ENCODE results near the gene RPS18. TPM values are rescaled to one million over a fixed set of nuclear protein-coding genes. Genes with fewer than 3 reads are reported as not detected.
"Not testable (repeated sequence)": the region's sequence is repeated elsewhere in the genome, so short reads cannot be mapped to it uniquely, and the experiment has no call there.

Gene RPS18
- 2,993 and 4,478 TPM in 2 replicates for total RNA-seq

GRCh38 chr6:33271468-33272274 is at the start of gene RPS18, which contains the start of gene VPS52:
RPS18 (plus strand) TSS chr6:33272075; CDS start chr6:33272120, 45 bp downstream.
VPS52 (minus strand) TSS chr6:33271876; CDS start chr6:33271675, 201 bp downstream.
- DNase-seq (ENCODE audit: low read depth, low spot score), result peak; percentile 99

DNA sequence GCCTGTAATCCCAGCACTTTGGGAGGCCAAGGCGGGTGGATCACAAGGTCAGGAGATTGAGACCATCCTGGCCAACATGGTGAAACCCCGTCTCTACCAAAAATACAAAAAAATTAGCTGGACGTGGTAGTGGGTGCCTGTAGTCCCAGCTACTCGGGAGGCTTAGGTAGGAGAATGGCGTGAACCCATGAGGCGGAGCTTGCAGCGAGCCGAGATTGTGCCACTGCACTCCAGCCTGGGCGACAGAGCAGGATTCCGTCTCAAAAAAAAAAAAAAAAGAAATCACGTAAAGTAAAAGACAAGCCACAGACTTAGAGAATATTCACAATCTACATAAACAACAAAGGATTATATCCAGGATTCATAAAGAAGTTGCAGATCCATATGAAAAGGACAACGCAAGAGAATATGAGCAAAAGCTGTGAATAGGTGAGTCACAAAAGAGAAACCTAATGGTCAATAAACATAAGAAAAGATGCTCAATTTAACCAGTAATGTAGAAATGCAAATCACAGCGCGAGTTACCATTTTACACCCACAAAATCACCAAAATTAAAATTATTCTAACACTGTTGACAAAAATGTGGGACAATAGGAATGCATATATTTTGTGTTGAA is 45.3 kb upstream of the RPS18 start:
- not testable (repeated sequence) for DNase-seq (ENCODE audit: low read depth, low spot score)

DNA sequence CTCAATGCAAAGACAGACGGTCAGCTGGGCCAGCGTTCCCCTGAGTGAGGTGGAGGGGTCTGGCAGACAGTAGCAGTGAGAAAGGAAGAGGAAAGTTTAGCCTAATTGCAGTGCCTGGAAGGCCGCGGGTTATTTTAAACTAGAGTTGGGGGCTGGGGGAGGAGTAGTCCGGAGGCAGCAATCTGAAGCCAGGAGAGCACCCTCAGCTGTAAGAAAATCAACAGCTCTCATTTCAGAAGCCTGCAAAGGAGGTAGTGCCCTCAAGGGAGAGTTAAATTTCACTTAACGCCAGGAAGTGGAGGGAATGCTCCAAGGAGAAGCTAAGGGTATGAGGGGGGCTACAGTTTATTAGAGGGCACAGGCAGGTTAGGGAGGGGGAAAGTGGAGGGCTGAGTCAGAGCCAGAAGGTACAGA is 36.6 kb upstream of the RPS18 start:
- no peak for DNase-seq (ENCODE audit: low read depth, low spot score)

DNA sequence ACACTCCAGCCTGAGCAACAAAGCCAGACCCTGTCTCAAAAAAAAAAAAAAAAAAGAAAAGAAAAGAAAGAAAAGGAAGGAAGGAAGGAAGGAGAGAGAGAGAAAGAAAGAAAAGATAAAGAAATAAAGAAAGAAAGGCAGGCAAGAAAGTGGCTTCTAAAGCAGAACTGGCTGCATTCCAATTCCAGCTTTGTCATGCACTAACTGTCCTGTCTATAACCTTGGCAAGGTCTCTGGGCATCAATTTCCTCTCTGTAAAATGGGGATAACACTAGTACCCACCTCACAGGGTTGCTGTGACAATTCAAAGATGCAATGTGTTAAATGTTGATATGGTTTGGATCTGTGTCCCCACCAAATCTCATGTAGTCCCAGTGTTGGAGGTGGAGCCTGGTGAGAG is 35.5 kb upstream of the RPS18 start:
- DNase-seq (ENCODE audit: low read depth, low spot score), result no peak

GRCh38 chr6:33236852-33237251 is 35.0 kb upstream of the RPS18 start:
- no peak for DNase-seq (ENCODE audit: low read depth, low spot score)

DNA sequence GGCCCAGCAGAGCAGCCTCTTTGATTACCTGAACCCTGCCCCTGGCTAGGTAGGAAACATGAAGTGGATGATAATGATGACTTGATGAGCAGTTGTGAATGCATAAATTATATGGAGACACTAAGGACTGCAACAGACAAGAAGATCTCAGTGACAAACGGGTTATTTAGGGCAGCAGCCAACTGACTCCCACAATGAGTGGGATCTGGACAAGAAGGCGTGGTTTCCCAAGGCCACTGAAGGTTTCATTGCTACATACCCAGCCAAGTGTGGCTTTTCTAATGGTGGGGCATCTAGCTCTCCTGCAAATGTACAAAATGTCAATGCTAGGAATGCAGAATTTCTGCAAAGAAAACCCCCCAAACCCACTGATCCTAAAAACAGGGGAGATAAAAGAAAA is 34.1 kb upstream of the RPS18 start:
- no peak for DNase-seq (ENCODE audit: low read depth, low spot score)

DNA sequence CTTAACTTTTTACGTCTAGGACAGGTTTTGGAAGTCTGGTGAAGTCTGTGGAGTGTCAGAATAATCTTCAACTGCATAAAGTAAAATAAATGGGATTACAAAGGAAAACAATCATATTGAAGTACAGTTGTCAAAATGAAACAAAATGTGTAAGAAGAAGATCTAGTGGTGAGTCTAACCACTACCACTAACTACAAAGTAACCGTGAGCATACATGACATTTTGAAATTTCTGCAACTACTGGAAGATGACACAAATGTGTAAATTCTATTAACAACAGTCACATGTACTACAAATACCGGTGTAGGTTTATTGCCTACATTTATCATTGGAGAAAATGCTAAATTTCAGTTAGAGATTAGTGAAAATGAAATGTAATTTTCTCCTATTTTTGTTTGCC is 29.9 kb upstream of the RPS18 start:
- no peak for DNase-seq (ENCODE audit: low read depth, low spot score)

- DNase-seq (ENCODE audit: low read depth, low spot score), result no peak
Observed at GRCh38 chr6:33243476-33243875, 28.4 kb upstream of the RPS18 start.

DNA sequence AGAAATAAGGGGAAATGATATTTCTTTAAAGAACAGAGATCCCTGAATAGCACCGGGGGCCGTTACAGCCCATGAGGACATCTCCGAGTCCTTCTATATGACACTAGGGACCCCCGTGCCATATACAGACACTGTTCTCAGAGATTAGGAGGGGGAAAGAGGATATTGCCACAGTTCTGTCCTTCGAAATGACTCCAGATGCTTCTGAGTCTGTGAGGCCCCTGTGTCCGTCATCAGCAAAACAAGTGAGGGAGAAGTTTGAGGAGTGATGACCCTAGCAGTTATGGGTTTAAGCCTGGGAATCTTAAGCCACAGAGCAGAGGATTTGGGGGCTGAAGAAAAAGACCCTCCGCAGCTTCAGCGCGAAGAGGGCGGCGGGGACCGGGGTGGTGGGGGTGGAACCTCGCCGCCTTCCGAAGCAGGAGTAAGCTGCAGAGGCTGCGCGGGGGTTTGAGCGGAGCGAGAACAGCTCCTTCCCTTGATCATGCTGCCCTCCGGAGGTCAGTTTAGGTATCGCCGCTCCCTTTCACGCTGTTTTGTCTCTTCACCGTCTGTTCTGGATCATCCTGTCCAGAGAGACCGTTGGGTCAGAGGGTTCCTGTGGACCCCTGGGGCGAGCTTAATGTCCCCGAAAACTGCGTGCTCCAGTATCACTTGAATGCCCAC is 23.8 kb upstream of the RPS18 start:
- peak; percentile 40 for DNase-seq (ENCODE audit: low read depth, low spot score)

- no peak for DNase-seq (ENCODE audit: low read depth, low spot score)
Observed at GRCh38 chr6:33248643-33248931, 23.3 kb upstream of the RPS18 start.

GRCh38 chr6:33248932-33249731 is 22.7 kb upstream of the RPS18 start:
- DNase-seq (ENCODE audit: low read depth, low spot score), result peak; percentile 98

DNA sequence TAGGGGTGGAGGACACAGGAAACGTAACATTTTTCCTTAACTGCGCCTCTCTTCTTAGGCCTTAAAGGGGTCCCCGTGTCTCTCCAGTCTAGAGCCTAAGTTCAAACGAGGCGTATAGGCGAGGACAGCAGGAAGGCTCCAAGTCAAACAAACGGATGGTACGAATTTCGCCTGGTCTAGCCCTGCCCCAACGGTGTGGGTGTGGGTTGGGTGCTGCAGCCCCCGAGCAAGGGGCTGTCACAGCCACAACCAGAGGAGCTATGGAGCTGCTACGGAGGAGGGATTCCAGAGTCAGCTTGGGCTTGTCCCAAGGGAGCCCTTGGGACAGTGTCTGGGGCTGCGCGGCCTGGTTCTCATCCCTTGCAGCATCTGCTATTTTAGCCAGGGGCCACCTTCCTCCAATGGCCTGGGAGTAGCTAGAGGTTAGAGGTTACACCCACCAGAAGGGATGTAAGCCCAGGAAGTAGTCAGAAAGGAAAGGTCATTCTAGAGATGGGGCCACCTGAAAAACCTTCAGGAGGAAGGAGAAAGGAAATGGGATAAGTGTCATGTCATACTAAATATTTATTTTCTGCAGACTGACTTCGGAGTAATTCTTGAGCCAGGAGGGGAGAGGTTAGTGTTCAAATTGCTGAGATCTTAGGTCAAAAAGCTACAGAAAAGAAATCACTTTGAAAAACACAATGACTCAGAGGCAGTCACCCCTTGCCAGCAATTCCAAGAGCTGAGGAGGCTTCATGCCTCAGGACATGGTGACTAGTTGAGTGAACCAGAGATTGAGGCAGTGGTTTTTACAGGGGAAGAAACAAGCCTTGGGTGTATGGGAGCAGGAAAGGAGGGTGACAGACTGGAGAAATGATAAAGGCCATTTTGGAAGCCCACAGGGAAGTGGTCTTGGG is 21.9 kb upstream of the RPS18 start:
- DNase-seq (ENCODE audit: low read depth, low spot score), result peak; percentile 37

- no peak for DNase-seq (ENCODE audit: low read depth, low spot score)
Observed at GRCh38 chr6:33250731-33251130, 21.1 kb upstream of the RPS18 start.

DNA sequence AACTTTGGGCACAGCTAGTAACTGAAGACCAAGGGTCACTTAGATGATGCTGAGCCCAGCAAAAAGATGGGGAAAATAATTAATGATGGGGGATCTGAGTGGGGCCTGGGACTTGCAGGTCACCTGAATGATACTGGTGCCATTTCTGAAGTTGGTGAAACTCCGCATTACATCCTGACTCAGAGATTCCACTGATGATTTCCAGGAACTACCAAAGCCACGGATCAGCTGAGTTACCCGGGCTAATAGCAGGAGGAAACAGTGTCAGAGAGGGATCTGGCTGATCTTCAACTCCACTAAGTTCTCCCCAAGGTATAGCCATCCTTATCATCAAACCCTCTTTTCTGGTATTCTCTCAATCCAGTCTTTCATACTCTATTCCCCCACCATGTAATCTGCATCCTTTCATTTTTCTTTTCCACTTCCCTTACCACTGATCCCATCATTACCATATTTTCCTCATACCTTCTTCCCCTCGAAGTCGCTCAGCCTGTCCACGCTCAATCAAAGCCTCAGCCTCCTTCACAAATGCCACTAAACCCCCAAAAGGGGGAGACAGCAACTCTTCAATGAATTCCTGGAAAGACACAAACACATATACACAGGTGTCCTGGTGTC is 20.4 kb upstream of the RPS18 start:
- no peak for DNase-seq (ENCODE audit: low read depth, low spot score)

DNA sequence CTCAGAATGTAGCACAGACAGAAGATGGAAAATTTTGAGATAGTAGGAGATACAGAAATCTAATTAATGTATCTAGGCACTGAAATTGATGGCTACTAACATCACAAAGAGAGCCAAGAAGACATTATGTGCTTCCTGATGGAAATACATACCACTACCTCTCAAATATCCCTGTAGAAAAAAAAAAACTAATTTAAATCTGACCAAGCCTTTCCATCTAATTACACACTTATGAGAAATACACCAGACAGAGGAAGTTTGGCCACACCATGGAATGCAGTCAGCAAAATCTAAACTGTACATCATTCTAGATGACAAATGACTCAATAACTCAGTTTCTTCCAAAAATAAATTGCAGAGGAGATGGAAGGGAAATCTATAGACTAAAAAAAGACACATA is 19.1 kb upstream of the RPS18 start:
- DNase-seq (ENCODE audit: low read depth, low spot score), result no peak

DNA sequence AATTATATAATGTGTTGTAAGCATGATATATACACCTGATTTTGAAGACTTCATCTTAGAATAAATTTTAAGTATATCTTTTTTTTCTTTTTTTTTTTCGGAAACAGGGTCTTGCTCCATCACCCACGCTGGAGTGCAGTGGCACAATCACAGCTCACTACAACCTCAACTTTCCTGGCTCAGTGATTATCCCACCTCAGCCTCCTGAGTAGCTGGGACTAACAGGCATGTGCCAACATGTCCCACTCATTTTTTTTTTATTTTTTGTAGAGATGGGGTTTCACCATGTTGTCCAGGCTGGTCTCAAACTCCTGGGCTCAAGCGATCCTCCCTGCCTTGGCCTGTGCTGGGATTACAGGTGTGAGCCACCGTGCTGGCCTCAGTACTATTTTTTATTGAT is 17.3 kb upstream of the RPS18 start:
- DNase-seq (ENCODE audit: low read depth, low spot score), result no peak

- no peak for DNase-seq (ENCODE audit: low read depth, low spot score)
Observed at GRCh38 chr6:33259032-33259431, 12.8 kb upstream of the RPS18 start.

DNA sequence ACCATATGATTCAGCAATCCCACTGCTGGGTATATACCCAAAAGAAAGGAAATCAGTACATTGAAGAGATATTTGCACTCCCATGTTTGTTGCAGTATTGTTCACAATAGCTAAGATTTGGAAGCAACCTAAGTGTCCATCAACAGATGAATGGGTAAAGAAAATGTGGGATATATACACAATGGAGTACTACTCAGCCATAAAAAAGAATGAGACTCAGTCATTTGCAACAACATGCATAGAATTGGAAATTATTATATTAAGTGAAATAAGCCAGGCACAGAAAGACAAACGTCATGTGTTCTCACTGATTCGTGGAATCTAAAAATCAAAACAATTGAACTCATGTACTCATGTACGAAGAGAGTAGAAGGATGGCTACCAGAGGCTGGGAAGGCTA is 9.4 kb upstream of the RPS18 start:
- not testable (repeated sequence) for DNase-seq (ENCODE audit: low read depth, low spot score)

- DNase-seq (ENCODE audit: low read depth, low spot score), result no peak
Observed at GRCh38 chr6:33264015-33264414, 7.9 kb upstream of the RPS18 start.

DNA sequence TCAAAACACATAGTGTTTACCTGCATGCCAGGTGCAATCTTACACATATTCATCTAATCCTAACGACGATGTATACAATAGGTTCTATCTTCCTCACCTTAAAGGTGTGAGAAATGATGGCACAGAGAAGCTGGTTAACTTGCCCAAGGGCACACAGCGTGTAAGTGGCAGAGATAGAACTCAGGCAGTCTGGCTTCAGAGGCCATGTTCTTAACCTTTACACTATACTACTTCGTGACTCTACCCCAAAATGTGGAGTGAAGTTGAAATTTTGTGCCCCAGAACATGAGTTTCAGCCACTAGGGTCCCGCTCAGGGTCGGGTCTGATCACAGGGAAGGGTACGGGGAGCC is 783 bp upstream of the RPS18 start:
- DNase-seq (ENCODE audit: low read depth, low spot score), result no peak
